H1 (cell line): ENCODE measurements around the gene UTS2B. TPM values are rescaled to one million over a fixed set of nuclear protein-coding genes. Genes with fewer than 3 reads are reported as not detected.

ENCODE experiments used
- SRF ChIP-seq: IDR thresholded peaks from 2 replicates; pipeline ENCODE4 v1.6.1; 2011; ENCODE audit warnings: mild to moderate bottlenecking, low read depth, low read length, moderate library complexity
- polyA plus RNA-seq, 7 experiments: library from polyadenylated mRNA; depleted of rRNA in 3 of 7; stranded (reverse) in 5 of 7; unstranded in 2 of 7; fragments of >200 nt in 5 of 7; fragments of 200-250 nt in 2 of 7; gene quantifications; 1 replicate in 5 of 7; 2 replicates in 1 of 7; 4 replicates in 1 of 7; pipeline versions ENCODE4 v1.2.1 to v1.2.3, GENCODE V29; 2011 to 2013; ENCODE audit warnings: missing spikeins in 2 of 7, mixed read lengths in 2 of 7
- total RNA-seq: library from RNA; stranded (reverse); fragmentation: NEBNext Ultra II Directional; extraction: Animal tissue kit (Norgen Biotek cat#: 25700); gene quantifications from 2 replicates; pipeline ENCODE4 v1.2.1, GENCODE V29; 2021
- TF ChIP-seq, protein P1 (sequence below): IDR thresholded peaks from 2 replicates; pipeline ENCODE4 v1.6.1; 2011; ENCODE audit warnings: low read length, improper control_type of control experiment

The UTS2B gene
- total and polyA plus RNA-seq, 2 of the 8 experiments (the other 6 are each of a cell fraction or from before 2014, with no cell fraction given), result not detected

GRCh38 chr3:191260431-191261303 is 69.7 kb downstream of the UTS2B start (continued):
- TF ChIP-seq, protein P1, sequence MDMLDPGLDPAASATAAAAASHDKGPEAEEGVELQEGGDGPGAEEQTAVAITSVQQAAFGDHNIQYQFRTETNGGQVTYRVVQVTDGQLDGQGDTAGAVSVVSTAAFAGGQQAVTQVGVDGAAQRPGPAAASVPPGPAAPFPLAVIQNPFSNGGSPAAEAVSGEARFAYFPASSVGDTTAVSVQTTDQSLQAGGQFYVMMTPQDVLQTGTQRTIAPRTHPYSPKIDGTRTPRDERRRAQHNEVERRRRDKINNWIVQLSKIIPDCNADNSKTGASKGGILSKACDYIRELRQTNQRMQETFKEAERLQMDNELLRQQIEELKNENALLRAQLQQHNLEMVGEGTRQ, result no peak
- no peak for TF ChIP-seq SRF
